ENCODE results near the gene NCR3LG1.

NCR3LG1 gene

GRCh38 chr11:17368551-17368950 lies 17.0 kb downstream of the NCR3LG1 start:
- intact Hi-C loops (cut with DNase I) = no loop called here
- peak in 2 of 10 donors; percentile 23 to 74 for DNase-seq

DNA sequence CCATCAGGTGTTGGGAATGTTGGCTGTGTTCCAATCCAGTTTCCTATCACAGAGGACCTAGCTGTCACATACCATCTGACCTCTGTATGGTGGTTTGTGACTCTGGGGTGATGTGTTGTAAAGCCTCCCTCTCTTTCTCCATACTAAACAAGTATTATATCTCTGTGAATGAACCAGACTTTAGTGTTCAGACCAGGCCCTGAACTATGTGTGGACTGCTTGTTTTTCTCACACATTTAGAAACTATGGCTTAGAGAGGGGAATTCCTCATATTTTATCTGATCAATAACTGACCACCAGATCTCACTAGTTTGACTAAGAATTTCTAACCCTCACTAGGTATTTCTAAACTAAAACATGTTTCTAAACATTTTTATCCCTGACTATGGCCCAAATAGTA lies 17.5 kb downstream of the NCR3LG1 start:
- intact Hi-C loops (cut with DNase I) = no loop called here
- DNase-seq = no peak

- intact Hi-C loops (cut with DNase I) = no loop called here
- no peak for DNase-seq
Measured at GRCh38 chr11:17369684-17370243, 18.2 kb downstream of the NCR3LG1 start.

- intact Hi-C loops (cut with DNase I) = no loop called here
- no peak for DNase-seq
Measured at GRCh38 chr11:17371614-17372013, 20.0 kb downstream of the NCR3LG1 start.

- no peak for DNase-seq
- intact Hi-C loops (cut with DNase I) = no loop called here
Measured at GRCh38 chr11:17375547-17375946, 23.9 kb downstream of the NCR3LG1 start.

- DNase-seq = no peak
- intact Hi-C loops (cut with DNase I) = no loop called here
Measured at GRCh38 chr11:17376493-17376892, 24.9 kb downstream of the NCR3LG1 start.

DNA sequence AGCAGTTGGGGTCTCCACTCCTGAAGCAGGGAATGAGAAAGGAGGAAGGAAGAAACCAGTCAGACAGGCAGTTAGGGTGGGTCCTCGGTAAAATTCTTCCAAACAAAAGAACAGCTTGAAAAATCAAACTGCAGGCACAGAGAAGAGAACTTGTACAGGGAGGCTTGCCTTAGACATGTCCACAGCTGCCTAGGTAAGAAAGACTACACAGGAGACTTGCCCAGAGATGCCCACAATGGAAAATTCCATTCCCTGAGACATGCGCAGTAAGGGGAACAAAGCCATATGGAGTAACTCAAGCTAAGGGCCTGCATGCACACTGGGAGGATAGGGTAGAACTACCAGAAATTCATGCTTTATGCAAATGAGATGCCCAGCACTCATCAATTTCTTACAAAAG lies 27.1 kb downstream of the NCR3LG1 start:
- no peak for DNase-seq
- intact Hi-C loops (cut with DNase I) = no loop called here

- no peak for DNase-seq
- intact Hi-C loops (cut with DNase I) = no loop called here
Measured at GRCh38 chr11:17379383-17380180, 28.0 kb downstream of the NCR3LG1 start.

- no peak for DNase-seq
- intact Hi-C loops (cut with DNase I) = no loop called here
Measured at GRCh38 chr11:17381156-17381555, 29.6 kb downstream of the NCR3LG1 start.

GRCh38 chr11:17382046-17382728 lies 30.6 kb downstream of the NCR3LG1 start:
- intact Hi-C loops (cut with DNase I) = no loop called here
- DNase-seq = no peak

- no peak for DNase-seq
- intact Hi-C loops (cut with DNase I) = no loop called here
Measured at GRCh38 chr11:17383461-17383860, 31.9 kb downstream of the NCR3LG1 start.

DNA sequence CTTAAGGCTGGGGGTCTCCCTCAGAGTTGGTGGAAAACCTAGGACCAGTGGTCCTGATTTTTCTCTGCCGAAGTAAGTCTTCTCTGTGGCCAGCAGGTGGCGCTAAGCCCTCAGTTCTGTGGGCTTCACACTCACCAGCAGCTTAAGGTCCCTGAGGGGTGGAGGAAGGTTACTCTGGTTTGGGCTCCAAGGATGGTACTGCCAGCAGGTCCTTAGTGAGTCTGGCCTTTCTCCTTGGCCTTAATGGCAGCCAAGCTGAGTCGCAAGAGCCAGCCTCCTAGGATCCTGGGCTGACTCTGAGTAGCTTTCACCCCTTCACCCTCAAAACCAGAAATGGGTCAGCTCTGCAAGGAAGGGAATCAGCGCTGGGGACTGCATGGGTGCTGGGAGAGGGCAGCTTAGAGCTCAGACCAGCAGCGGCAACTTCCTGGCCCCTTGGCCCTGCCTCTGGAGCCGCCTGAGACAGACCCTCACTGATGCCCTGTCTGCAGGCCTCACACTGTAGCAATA lies 32.5 kb downstream of the NCR3LG1 start:
- intact Hi-C loops (cut with DNase I) = loop anchor here (1.0 to 2.0 kb wide), 2 partner anchors 120 to 145 kb away; no protein-coding TSS in a partner anchor
- DNase-seq = peak; percentile 65 to 98 (median 84)

- intact Hi-C loops (cut with DNase I) = loop anchor here (2.0 kb wide), 1 partner anchor 143 kb away; no protein-coding TSS in a partner anchor
Measured at GRCh38 chr11:17385492-17385891, 33.9 kb downstream of the NCR3LG1 start.

GRCh38 chr11:17385926-17386325 lies 34.3 kb downstream of the NCR3LG1 start:
- intact Hi-C loops (cut with DNase I) = loop anchor here (2.0 kb wide), 1 partner anchor 143 kb away; no protein-coding TSS in a partner anchor
- DNase-seq = no peak

More at GRCh38 chr11:17385492-17385891, 33.9 kb downstream of the NCR3LG1 start:
- no peak for DNase-seq

- intact Hi-C loops (cut with DNase I) = no loop called here
- DNase-seq = peak in 9 of 10 donors; percentile 43 to 94 (median 66)
Measured at GRCh38 chr11:17386331-17387084, 34.9 kb downstream of the NCR3LG1 start.

GRCh38 chr11:17387254-17387653 lies 35.7 kb downstream of the NCR3LG1 start:
- no peak for DNase-seq
- intact Hi-C loops (cut with DNase I) = no loop called here

GRCh38 chr11:17387811-17388210 lies 36.2 kb downstream of the NCR3LG1 start:
- no peak for DNase-seq
- intact Hi-C loops (cut with DNase I) = no loop called here

GRCh38 chr11:17388609-17389210 lies 37.1 kb downstream of the NCR3LG1 start, which contains the start of gene KCNJ11:
Gene KCNJ11 (minus strand): TSS chr11:17388659. CDS start chr11:17388091, 568 bp downstream.
- intact Hi-C loops (cut with DNase I) = no loop called here
- DNase-seq = no peak

GRCh38 chr11:17389211-17389956 lies 37.8 kb downstream of the NCR3LG1 start:
- intact Hi-C loops (cut with DNase I) = no loop called here
- peak in 9 of 10 donors; percentile 59 to 95 (median 74) for DNase-seq
